Measurements from ENCODE around the gene RHOA. TPM values are rescaled to one million over a fixed set of nuclear protein-coding genes. Genes with fewer than 3 reads are reported as not detected.

RHOA gene
- total and polyA plus RNA-seq, 2 of the 13 experiments (the other 11 are each of a cell fraction or from before 2014, with no cell fraction given): 131 to 177 TPM

GRCh38 chr3:49358217-49358883 lies 53.4 kb downstream of the RHOA start, which contains the start of gene GPX1 (continued):
- peak; percentile 63; the same call in 1 of the 2 replicates for TF ChIP-seq NR0B2 (CRISPR knock-in tag; IDR thresholded peaks at IDR 0.05)
- peak; percentile 90; the same call in 2 of the 3 replicates for TF ChIP-seq MXI1 (IDR thresholded peaks at IDR 0.05; ENCODE audit: borderline replicate concordance, low read depth, low read length)
- TF ChIP-seq ZNF10 (CRISPR knock-in tag; IDR thresholded peaks at IDR 0.05; ENCODE audit: borderline replicate concordance, low read depth): no peak
- TF ChIP-seq GZF1 (CRISPR knock-in tag; IDR thresholded peaks at IDR 0.05): no peak
- no peak for TF ChIP-seq MEIS1 (CRISPR knock-in tag; IDR thresholded peaks at IDR 0.05; ENCODE audit: borderline replicate concordance)
- no peak for TF ChIP-seq HNRNPL (IDR thresholded peaks at IDR 0.05; ENCODE audit: low read depth, low read length)
- TF ChIP-seq ZNF501 (CRISPR knock-in tag; IDR thresholded peaks at IDR 0.05): peak; percentile 93
- no peak for TF ChIP-seq CHCHD3 (CRISPR knock-in tag; IDR thresholded peaks at IDR 0.05)
- TF ChIP-seq ZNF232 (CRISPR knock-in tag; IDR thresholded peaks at IDR 0.05; ENCODE audit: borderline replicate concordance): peak; percentile 67; the same call in 1 of the 2 replicates
- TF ChIP-seq ZNF333 (CRISPR knock-in tag; IDR thresholded peaks at IDR 0.05; ENCODE audit: borderline replicate concordance): no peak; the same call in none of the 2 replicates
- TF ChIP-seq CEBPG (CRISPR knock-in tag; IDR thresholded peaks at IDR 0.05): peak; percentile 3; the same call in 1 of the 2 replicates
- no peak for TF ChIP-seq ZFAT (CRISPR knock-in tag; conservative IDR thresholded peaks at IDR 0.05)
- no peak for TF ChIP-seq ZNF672 (CRISPR knock-in tag; IDR thresholded peaks at IDR 0.05)
- TF ChIP-seq ZNF382 (CRISPR knock-in tag; IDR thresholded peaks at IDR 0.05; ENCODE audit: borderline replicate concordance): no peak
- peak; percentile 72 for TF ChIP-seq ZNF776 (CRISPR knock-in tag; IDR thresholded peaks at IDR 0.05)
- TF ChIP-seq CBX2 (IDR thresholded peaks at IDR 0.05; ENCODE audit: low read depth, low read length): no peak
- TF ChIP-seq CBX2 (CRISPR knock-in tag; IDR thresholded peaks at IDR 0.05; ENCODE audit: low read depth): no peak
- no peak for TF ChIP-seq REST (IDR thresholded peaks at IDR 0.05; ENCODE audit: borderline replicate concordance in 1 of 2, low read depth in 1 of 2, low read length in 2 of 2)
- TF ChIP-seq CHD2 (IDR thresholded peaks at IDR 0.05; ENCODE audit: low read depth, low read length): no peak
- TF ChIP-seq ZNF850 (CRISPR knock-in tag; conservative IDR thresholded peaks at IDR 0.05): no peak
- no peak for TF ChIP-seq HBP1 (CRISPR knock-in tag; IDR thresholded peaks at IDR 0.05; ENCODE audit: low read depth)
- peak; percentile 95 for TF ChIP-seq PATZ1 (CRISPR knock-in tag; IDR thresholded peaks at IDR 0.05)
- TF ChIP-seq RARA (CRISPR knock-in tag; IDR thresholded peaks at IDR 0.05): peak; percentile 38; the same call in 1 of the 2 replicates
- TF ChIP-seq ZBTB42 (CRISPR knock-in tag; IDR thresholded peaks at IDR 0.05): peak; percentile 82
